ENCODE measurements around the gene PNPLA4.

The PNPLA4 gene

GRCh38 chrX:7908821-7909220 is 18.4 kb downstream of the PNPLA4 start:
- Histone ChIP-seq H3K27ac (no peak overlapping the region), H3K9ac (ENCODE audit: insufficient read length) (no peak overlapping the region), H3K36me3 (ENCODE audit: insufficient read depth, low read length) (no peaks in the 10 kb centered on the region), H3K9me3 (ENCODE audit: low read depth, low read length) (no peaks in the 10 kb centered on the region), H3K4me3 (no peak overlapping the region)
- TF ChIP-seq FOXP2 (optimal IDR thresholded peaks at IDR 0.05; ENCODE audit: control extremely low read depth, extremely low read length, insufficient read depth) (no peak), POLR2AphosphoS5 (IDR thresholded peaks at IDR 0.05; ENCODE audit: borderline replicate concordance, low read depth, low read length) (no peak), EZH2 (IDR thresholded peaks at IDR 0.05) (no peak)
- DNase-seq (ENCODE audit: low read depth, low spot score) = no peak

- H3K36me3 ChIP-seq (ENCODE audit: insufficient read depth, low read length) = no peaks in the 10 kb centered on the region
- H3K4me3 ChIP-seq = no peak overlapping the region
- no peaks in the 10 kb centered on the region for H3K9me3 ChIP-seq (ENCODE audit: low read depth, low read length)
- TF ChIP-seq POLR2AphosphoS5 (IDR thresholded peaks at IDR 0.05; ENCODE audit: borderline replicate concordance, low read depth, low read length) (no peak), EZH2 (IDR thresholded peaks at IDR 0.05) (no peak), FOXP2 (optimal IDR thresholded peaks at IDR 0.05; ENCODE audit: control extremely low read depth, extremely low read length, insufficient read depth) (no peak)
- H3K9ac ChIP-seq (ENCODE audit: insufficient read length) = no peak overlapping the region
- H3K27ac ChIP-seq = no peak overlapping the region
- no peak for DNase-seq (ENCODE audit: low read depth, low spot score)
These were observed 22.7 kb downstream of the PNPLA4 start for GRCh38 chrX:7904562-7904961.

GRCh38 chrX:7891928-7892327 is 35.3 kb downstream of the PNPLA4 start:
- no peak for DNase-seq (ENCODE audit: low read depth, low spot score)
- Histone ChIP-seq H3K9ac (ENCODE audit: insufficient read length) (no peak overlapping the region), H3K36me3 (ENCODE audit: insufficient read depth, low read length) (no peaks in the 10 kb centered on the region), H3K27ac (no peak overlapping the region), H3K9me3 (ENCODE audit: low read depth, low read length) (no peaks in the 10 kb centered on the region), H3K4me3 (no peak overlapping the region)
- TF ChIP-seq POLR2AphosphoS5 (IDR thresholded peaks at IDR 0.05; ENCODE audit: borderline replicate concordance, low read depth, low read length) = no peak
- no peak for TF ChIP-seq EZH2 (IDR thresholded peaks at IDR 0.05)
- TF ChIP-seq FOXP2 (optimal IDR thresholded peaks at IDR 0.05; ENCODE audit: control extremely low read depth, extremely low read length, insufficient read depth) = no peak

- no peak overlapping the region for H3K4me3 ChIP-seq
- H3K27ac ChIP-seq = no peak overlapping the region
- no peaks in the 10 kb centered on the region for H3K36me3 ChIP-seq (ENCODE audit: insufficient read depth, low read length)
- TF ChIP-seq FOXP2 (optimal IDR thresholded peaks at IDR 0.05; ENCODE audit: control extremely low read depth, extremely low read length, insufficient read depth) (no peak), EZH2 (IDR thresholded peaks at IDR 0.05) (no peak), POLR2AphosphoS5 (IDR thresholded peaks at IDR 0.05; ENCODE audit: borderline replicate concordance, low read depth, low read length) (no peak)
- DNase-seq (ENCODE audit: low read depth, low spot score) = no peak
- H3K9ac ChIP-seq (ENCODE audit: insufficient read length) = no peak overlapping the region
- no peaks in the 10 kb centered on the region for H3K9me3 ChIP-seq (ENCODE audit: low read depth, low read length)
These were observed 37.5 kb downstream of the PNPLA4 start for GRCh38 chrX:7889680-7890079.

- Histone ChIP-seq H3K36me3 (ENCODE audit: insufficient read depth, low read length) (no peaks in the 10 kb centered on the region), H3K9me3 (ENCODE audit: low read depth, low read length) (no peaks in the 10 kb centered on the region), H3K4me3 (no peak overlapping the region), H3K27ac (no peak overlapping the region), H3K9ac (ENCODE audit: insufficient read length) (no peak overlapping the region)
- DNase-seq (ENCODE audit: low read depth, low spot score) = no peak
- no peak for TF ChIP-seq EZH2 (IDR thresholded peaks at IDR 0.05)
- no peak for TF ChIP-seq FOXP2 (optimal IDR thresholded peaks at IDR 0.05; ENCODE audit: control extremely low read depth, extremely low read length, insufficient read depth)
- TF ChIP-seq POLR2AphosphoS5 (IDR thresholded peaks at IDR 0.05; ENCODE audit: borderline replicate concordance, low read depth, low read length) = no peak
These were observed 38.1 kb downstream of the PNPLA4 start for GRCh38 chrX:7889135-7889534.

GRCh38 chrX:7876957-7877356 is 50.3 kb downstream of the PNPLA4 start:
- Histone ChIP-seq H3K9ac (ENCODE audit: insufficient read length) (no peak overlapping the region), H3K36me3 (ENCODE audit: insufficient read depth, low read length) (no peaks in the 10 kb centered on the region), H3K4me3 (no peak overlapping the region), H3K27ac (no peak overlapping the region), H3K9me3 (ENCODE audit: low read depth, low read length) (no peaks in the 10 kb centered on the region)
- TF ChIP-seq POLR2AphosphoS5 (IDR thresholded peaks at IDR 0.05; ENCODE audit: borderline replicate concordance, low read depth, low read length) (no peak), EZH2 (IDR thresholded peaks at IDR 0.05) (no peak), FOXP2 (optimal IDR thresholded peaks at IDR 0.05; ENCODE audit: control extremely low read depth, extremely low read length, insufficient read depth) (no peak)
- DNase-seq (ENCODE audit: low read depth, low spot score) = no peak

- Histone ChIP-seq H3K9ac (ENCODE audit: insufficient read length) (no peak overlapping the region), H3K27ac (no peak overlapping the region), H3K9me3 (ENCODE audit: low read depth, low read length) (no peaks in the 10 kb centered on the region), H3K4me3 (no peak overlapping the region), H3K36me3 (ENCODE audit: insufficient read depth, low read length) (no peaks in the 10 kb centered on the region)
- no peak for DNase-seq (ENCODE audit: low read depth, low spot score)
- TF ChIP-seq EZH2 (IDR thresholded peaks at IDR 0.05) (no peak), FOXP2 (optimal IDR thresholded peaks at IDR 0.05; ENCODE audit: control extremely low read depth, extremely low read length, insufficient read depth) (no peak), POLR2AphosphoS5 (IDR thresholded peaks at IDR 0.05; ENCODE audit: borderline replicate concordance, low read depth, low read length) (no peak)
These were observed 55.2 kb downstream of the PNPLA4 start for GRCh38 chrX:7872042-7872441.

GRCh38 chrX:7852166-7852565 is 75.0 kb downstream of the PNPLA4 start:
- Histone ChIP-seq H3K4me3 (no peak overlapping the region), H3K9ac (ENCODE audit: insufficient read length) (no peak overlapping the region), H3K27ac (no peak overlapping the region), H3K9me3 (ENCODE audit: low read depth, low read length) (no peaks in the 10 kb centered on the region), H3K36me3 (ENCODE audit: insufficient read depth, low read length) (no peaks in the 10 kb centered on the region)
- DNase-seq (ENCODE audit: low read depth, low spot score) = no peak
- TF ChIP-seq EZH2 (IDR thresholded peaks at IDR 0.05) (no peak), FOXP2 (optimal IDR thresholded peaks at IDR 0.05; ENCODE audit: control extremely low read depth, extremely low read length, insufficient read depth) (no peak), POLR2AphosphoS5 (IDR thresholded peaks at IDR 0.05; ENCODE audit: borderline replicate concordance, low read depth, low read length) (no peak)
